ENCODE data around the gene TIAM1. TPM values are rescaled to one million over a fixed set of nuclear protein-coding genes. Genes with fewer than 3 reads are reported as not detected.

TIAM1 gene
- total RNA-seq, 4 donors from 2014 or later, result 5.4 to 10.6 (median 6.0) TPM

DNA sequence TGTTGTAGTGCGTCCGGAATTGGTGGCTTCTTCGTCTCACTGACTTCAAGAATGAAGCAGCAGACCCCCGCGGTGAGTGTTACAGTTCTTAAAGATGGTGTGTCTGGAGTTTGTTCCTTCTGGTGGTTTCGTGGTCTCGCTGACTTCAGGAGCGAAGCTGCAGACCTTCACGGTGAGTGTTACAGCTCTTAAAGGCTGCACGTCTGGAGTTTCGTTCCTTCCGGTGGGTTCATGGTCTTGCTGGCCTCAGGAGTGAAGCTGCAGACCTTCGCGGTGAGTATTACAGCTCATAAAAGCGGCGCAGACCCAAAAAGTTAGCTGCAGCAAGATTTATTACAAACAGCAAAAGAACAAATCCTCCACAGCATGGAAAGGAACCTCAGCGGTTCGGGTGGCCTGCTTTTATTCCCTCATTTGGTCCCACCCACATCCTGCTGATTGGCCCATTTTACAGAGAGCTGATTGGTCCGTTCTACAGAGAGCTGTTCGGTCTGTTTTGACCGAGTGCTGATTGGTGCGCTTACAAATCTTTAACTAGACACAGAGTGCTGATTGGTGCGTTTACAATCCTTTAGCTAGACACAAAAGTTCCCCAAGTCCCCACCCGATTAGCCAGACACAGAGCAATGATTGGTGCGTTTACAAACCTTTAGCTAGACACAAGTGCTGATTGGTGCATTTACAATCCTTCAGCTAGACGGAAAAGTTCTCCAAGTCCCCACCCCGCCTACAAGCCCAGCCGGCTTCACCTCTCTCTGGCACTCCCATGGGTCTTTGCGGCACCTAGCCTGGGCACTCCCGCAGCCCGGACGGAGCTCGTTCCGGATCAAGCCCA lies 256.2 kb downstream of the TIAM1 start:
- peaks cover 0 to 5% (median 2%) of the 10 kb centered on the region in 4 donors for H3K4me1 ChIP-seq
- intact Hi-C loops (cut with DNase I), result loop anchor here (5.0 to 10.0 kb wide), 2 partner anchors 746 to 1043 kb away; no protein-coding TSS in a partner anchor
- no peaks in the 10 kb centered on the region for H3K9me3 ChIP-seq
- WGBS, result 74% methylated on average over 34 of the region's 34 CpGs
- DNase-seq (ENCODE audit: extremely low spot score), result peak; percentile 82
- no peak for TF ChIP-seq POLR2A (IDR thresholded peaks at IDR 0.05; ENCODE audit: low read depth)
- no peak for TF ChIP-seq EP300 (IDR thresholded peaks at IDR 0.05)
- TF ChIP-seq, protein P1, sequence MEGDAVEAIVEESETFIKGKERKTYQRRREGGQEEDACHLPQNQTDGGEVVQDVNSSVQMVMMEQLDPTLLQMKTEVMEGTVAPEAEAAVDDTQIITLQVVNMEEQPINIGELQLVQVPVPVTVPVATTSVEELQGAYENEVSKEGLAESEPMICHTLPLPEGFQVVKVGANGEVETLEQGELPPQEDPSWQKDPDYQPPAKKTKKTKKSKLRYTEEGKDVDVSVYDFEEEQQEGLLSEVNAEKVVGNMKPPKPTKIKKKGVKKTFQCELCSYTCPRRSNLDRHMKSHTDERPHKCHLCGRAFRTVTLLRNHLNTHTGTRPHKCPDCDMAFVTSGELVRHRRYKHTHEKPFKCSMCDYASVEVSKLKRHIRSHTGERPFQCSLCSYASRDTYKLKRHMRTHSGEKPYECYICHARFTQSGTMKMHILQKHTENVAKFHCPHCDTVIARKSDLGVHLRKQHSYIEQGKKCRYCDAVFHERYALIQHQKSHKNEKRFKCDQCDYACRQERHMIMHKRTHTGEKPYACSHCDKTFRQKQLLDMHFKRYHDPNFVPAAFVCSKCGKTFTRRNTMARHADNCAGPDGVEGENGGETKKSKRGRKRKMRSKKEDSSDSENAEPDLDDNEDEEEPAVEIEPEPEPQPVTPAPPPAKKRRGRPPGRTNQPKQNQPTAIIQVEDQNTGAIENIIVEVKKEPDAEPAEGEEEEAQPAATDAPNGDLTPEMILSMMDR (IDR thresholded peaks at IDR 0.05), result no peak
- TF ChIP-seq POLR2AphosphoS5 (IDR thresholded peaks at IDR 0.05), result no peak
- H3K27me3 ChIP-seq, result peaks cover 0 to 10% (median 0%) of the 10 kb centered on the region in 4 donors
- H3K36me3 ChIP-seq, result no peaks in the 10 kb centered on the region
- no peak overlapping the region for H3K4me3 ChIP-seq
- H3K27ac ChIP-seq (replicated peaks in 1 of 4), result no peak overlapping the region

DNA sequence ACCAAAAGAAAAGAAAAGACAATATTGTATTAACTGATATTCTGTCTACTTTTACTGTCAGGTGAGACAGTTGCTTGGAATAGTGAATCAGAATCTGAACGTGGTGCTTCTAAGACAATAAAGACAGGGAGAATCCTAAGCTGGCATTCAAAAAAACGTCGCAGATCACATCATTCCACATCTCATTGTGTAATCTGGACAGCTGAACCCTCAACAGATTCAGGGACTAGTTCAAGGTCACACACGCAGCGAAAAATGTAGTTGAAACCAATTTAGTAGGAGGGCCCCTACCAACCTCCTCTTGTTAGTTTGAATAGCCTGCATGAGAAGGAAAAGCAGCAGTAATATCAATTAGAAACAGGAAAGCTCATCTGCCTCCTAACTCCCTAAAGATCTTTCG lies 259.4 kb downstream of the TIAM1 start:
- intact Hi-C loops (cut with DNase I), result loop anchor here (5.0 to 10.0 kb wide), 2 partner anchors 742 to 1040 kb away; no protein-coding TSS in a partner anchor
- H3K27me3 ChIP-seq, result peaks cover 0 to 10% (median 0%) of the 10 kb centered on the region in 4 donors
- H3K4me3 ChIP-seq, result no peak overlapping the region
- DNase-seq (ENCODE audit: extremely low spot score), result peak; percentile 29
- 77% methylated on average over 6 of the region's 6 CpGs for WGBS
- H3K27ac ChIP-seq (replicated peaks in 1 of 4), result no peak overlapping the region
- TF ChIP-seq POLR2A (IDR thresholded peaks at IDR 0.05; ENCODE audit: low read depth) (no peak), EP300 (IDR thresholded peaks at IDR 0.05) (no peak), POLR2AphosphoS5 (IDR thresholded peaks at IDR 0.05) (no peak)
- TF ChIP-seq, protein P1 (IDR thresholded peaks at IDR 0.05), result no peak
- H3K36me3 ChIP-seq, result no peaks in the 10 kb centered on the region
- H3K9me3 ChIP-seq, result no peaks in the 10 kb centered on the region
- H3K4me1 ChIP-seq, result peaks cover 0 to 5% (median 2%) of the 10 kb centered on the region in 4 donors

DNA sequence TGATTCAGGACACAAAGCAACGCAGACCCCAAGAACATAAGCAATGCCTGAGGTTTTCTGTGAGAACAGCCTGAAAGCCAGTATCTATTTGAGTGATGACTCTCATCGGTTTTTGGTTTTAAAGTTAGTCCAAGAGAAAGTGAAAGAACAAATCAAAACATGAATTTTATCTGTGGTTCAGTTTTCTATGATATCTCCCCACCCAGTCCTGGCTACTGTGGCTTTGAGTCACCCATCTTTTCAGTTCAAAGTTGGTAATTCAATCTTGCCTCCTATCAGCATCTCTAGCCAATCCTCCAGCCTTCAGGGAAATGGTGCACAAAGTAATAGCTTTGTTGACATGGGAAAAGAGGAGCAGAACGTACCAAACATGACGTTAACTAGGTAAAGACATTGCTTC lies 265.3 kb downstream of the TIAM1 start:
- intact Hi-C loops (cut with DNase I), result no loop called here
- 69% methylated on average over 4 of the region's 4 CpGs for WGBS
- H3K4me3 ChIP-seq, result no peak overlapping the region
- DNase-seq (ENCODE audit: extremely low spot score), result peak; percentile 53
- H3K36me3 ChIP-seq, result no peaks in the 10 kb centered on the region
- no peaks in the 10 kb centered on the region for H3K27me3 ChIP-seq
- no peaks in the 10 kb centered on the region for H3K4me1 ChIP-seq
- TF ChIP-seq POLR2A (IDR thresholded peaks at IDR 0.05; ENCODE audit: low read depth), result no peak
- TF ChIP-seq EP300 (IDR thresholded peaks at IDR 0.05), result no peak
- no peak for TF ChIP-seq POLR2AphosphoS5 (IDR thresholded peaks at IDR 0.05)
- TF ChIP-seq, protein P1 (IDR thresholded peaks at IDR 0.05), result no peak
- no peak overlapping the region for H3K27ac ChIP-seq (replicated peaks in 1 of 4)
- H3K9me3 ChIP-seq, result no peaks in the 10 kb centered on the region

DNA sequence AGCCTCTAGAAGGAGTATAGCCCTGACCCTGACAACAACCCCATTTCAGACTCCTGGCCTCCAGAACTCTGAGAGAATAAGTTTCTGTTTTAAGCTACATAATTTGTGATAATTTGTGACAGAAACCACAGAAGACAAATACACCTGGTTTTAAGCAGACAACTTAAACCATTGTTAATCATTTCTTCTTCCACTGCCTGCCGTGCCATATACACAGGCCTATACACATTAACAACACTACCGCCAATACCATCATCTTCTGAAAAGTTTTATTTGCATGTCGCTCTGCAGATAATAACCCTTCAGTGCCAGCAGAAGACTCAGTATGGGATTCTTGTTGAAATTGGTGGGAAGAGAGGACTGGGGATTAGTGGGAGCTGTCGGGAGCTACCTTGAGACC lies 265.8 kb downstream of the TIAM1 start:
- H3K27me3 ChIP-seq, result no peaks in the 10 kb centered on the region
- intact Hi-C loops (cut with DNase I), result no loop called here
- no peak overlapping the region for H3K27ac ChIP-seq (replicated peaks in 1 of 4)
- no peak for TF ChIP-seq EP300 (IDR thresholded peaks at IDR 0.05)
- TF ChIP-seq POLR2AphosphoS5 (IDR thresholded peaks at IDR 0.05), result no peak
- TF ChIP-seq, protein P1 (IDR thresholded peaks at IDR 0.05), result no peak
- TF ChIP-seq POLR2A (IDR thresholded peaks at IDR 0.05; ENCODE audit: low read depth), result no peak
- no peak for DNase-seq (ENCODE audit: extremely low spot score)
- no peak overlapping the region for H3K4me3 ChIP-seq
- WGBS, result 93% methylated on average over 4 of the region's 4 CpGs
- H3K36me3 ChIP-seq, result no peaks in the 10 kb centered on the region
- H3K4me1 ChIP-seq, result no peaks in the 10 kb centered on the region
- no peaks in the 10 kb centered on the region for H3K9me3 ChIP-seq

Measured in esophagus muscularis mucosa (tissue), 4 donors.